ENCODE results near the gene TOM1. TPM values are rescaled to one million over a fixed set of nuclear protein-coding genes. Genes with fewer than 3 reads are reported as not detected.

TOM1 gene
- total RNA-seq, 2 experiments from 2014 or later: 30.0 to 37.8 TPM

DNA sequence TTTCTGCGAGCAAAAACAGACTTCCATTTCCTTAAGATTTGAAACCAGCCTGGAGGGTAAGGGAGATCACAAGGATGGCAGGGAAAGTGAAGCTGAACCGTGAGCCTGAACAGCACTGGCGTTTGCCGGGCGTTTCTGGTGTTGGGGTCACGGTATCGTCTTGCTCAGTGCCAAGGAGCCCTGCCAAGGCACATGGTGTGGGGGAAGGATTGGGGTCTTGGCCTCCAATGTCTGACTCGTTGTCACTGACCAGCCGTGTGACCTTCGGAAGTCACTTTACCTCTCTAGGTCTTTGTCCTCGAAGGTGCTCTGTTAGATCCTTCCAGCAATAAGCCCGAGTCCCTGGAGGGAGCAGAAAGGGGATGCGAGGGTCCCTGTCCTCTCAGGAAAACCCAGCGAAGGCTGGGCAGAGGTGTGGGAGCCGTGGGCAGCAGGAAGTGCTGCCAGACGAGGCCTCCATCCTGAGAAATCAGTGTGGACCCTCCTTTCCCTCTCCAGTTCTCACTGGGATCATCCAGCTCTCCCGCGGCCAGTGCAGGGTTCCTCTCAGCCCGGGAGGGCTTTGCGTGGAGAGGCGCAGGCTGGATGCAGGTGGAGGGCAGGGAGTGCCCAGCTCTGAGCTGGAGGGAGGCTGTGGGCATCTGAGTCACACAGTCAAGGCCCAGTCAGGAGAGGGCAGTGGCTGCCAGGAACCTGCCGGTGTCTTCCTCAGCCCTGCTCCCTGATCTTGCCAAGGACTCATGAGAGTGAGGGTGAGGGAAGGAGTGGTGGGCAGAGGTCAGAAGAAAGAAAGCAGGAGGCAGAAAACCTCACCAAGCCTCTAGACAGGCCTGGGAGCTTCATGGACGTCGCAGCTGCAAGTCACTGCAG lies 18.9 kb downstream of the TOM1 start:
- peaks cover 19% of the 10 kb centered on the region for H3K4me1 Mint-ChIP-seq
- H3K27ac Mint-ChIP-seq: no peak overlapping the region
- no peaks in the 10 kb centered on the region for H3K9me3 Mint-ChIP-seq
- POLR2A ChIA-PET: no interaction called here
- no peaks in the 10 kb centered on the region for H3K27me3 Mint-ChIP-seq
- H3K36me3 Mint-ChIP-seq (ENCODE audit: low read depth): peaks cover under 1% of the 10 kb centered on the region
- no peak for DNase-seq
- CTCF ChIA-PET: interaction anchor here (1.6 kb wide), 1 partner anchor 12 kb away, joined by 5 read pairs; no protein-coding TSS in a partner anchor
- no peak overlapping the region for H3K4me3 Mint-ChIP-seq

DNA sequence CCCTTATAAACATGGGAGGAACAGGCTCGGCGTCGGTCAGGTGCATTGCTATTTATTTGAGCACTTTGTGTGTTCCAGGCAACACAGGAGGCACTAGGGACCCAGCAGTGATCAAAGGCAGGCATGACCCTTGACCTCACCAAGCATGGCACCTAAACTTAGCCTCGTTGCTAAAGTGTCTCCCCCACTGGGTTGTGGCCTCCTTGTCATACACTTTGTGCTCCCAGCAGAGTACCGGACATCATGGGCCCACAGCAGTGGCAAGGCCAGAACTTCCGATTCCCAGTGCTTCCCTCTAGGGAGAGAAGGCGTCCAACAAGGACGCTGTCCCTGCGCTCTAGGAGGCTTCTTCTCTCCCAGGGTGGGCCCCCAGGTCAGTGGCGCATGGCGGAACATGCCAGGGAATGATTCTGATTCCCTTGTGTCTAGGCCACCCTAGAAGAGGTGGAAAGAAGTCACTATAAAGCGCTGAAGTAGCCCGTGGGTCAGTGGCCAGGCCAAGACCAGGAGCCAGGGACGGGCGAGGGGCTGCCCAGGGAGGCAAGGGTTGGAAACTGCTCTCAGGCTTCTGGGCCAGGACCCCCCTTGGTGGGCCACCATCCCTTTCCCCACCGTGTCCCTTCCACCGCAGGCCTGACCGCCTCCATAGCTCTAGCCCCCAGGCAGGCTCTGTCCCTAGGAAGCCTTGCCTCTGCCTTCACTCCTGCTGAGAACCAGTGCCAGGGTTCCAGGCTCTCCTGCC lies 19.7 kb downstream of the TOM1 start:
- no peak overlapping the region for H3K27ac Mint-ChIP-seq
- peaks cover 9% of the 10 kb centered on the region for H3K36me3 Mint-ChIP-seq (ENCODE audit: low read depth)
- POLR2A ChIA-PET: no interaction called here
- no peak overlapping the region for H3K4me3 Mint-ChIP-seq
- no peak for DNase-seq
- H3K4me1 Mint-ChIP-seq: peaks cover 12% of the 10 kb centered on the region
- H3K27me3 Mint-ChIP-seq: no peaks in the 10 kb centered on the region
- CTCF ChIA-PET: interaction anchor here (1.7 kb wide), 1 partner anchor 9 kb away, joined by 4 read pairs; no protein-coding TSS in a partner anchor
- no peaks in the 10 kb centered on the region for H3K9me3 Mint-ChIP-seq

GRCh38 chr22:35322126-35322525 lies 22.4 kb downstream of the TOM1 start:
- no peak for DNase-seq
- Mint-ChIP-seq H3K27me3 (no peaks in the 10 kb centered on the region), H3K4me3 (no peak overlapping the region), H3K27ac (no peak overlapping the region), H3K4me1 (no peaks in the 10 kb centered on the region), H3K9me3 (no peaks in the 10 kb centered on the region), H3K36me3 (ENCODE audit: low read depth) (peaks cover 27% of the 10 kb centered on the region)
- CTCF ChIA-PET: interaction anchor here (0.6 to 1.5 kb wide), 2 partner anchors 15 to 72 kb away, joined by 4 read pairs; no protein-coding TSS in a partner anchor
- POLR2A ChIA-PET: no interaction called here

GRCh38 chr22:35322893-35323292 lies 23.2 kb downstream of the TOM1 start:
- ChIA-PET POLR2A (no interaction called here), CTCF (interaction anchor here (0.6 to 1.5 kb wide), 2 partner anchors 16 to 168 kb away, joined by 4 read pairs; no protein-coding TSS in a partner anchor)
- peaks cover under 1% of the 10 kb centered on the region for H3K4me1 Mint-ChIP-seq
- no peak overlapping the region for H3K4me3 Mint-ChIP-seq
- H3K27me3 Mint-ChIP-seq: no peaks in the 10 kb centered on the region
- peaks cover 30% of the 10 kb centered on the region for H3K36me3 Mint-ChIP-seq (ENCODE audit: low read depth)
- DNase-seq: no peak
- H3K27ac Mint-ChIP-seq: peak overlapping the region; percentile 25
- H3K9me3 Mint-ChIP-seq: no peaks in the 10 kb centered on the region

DNA sequence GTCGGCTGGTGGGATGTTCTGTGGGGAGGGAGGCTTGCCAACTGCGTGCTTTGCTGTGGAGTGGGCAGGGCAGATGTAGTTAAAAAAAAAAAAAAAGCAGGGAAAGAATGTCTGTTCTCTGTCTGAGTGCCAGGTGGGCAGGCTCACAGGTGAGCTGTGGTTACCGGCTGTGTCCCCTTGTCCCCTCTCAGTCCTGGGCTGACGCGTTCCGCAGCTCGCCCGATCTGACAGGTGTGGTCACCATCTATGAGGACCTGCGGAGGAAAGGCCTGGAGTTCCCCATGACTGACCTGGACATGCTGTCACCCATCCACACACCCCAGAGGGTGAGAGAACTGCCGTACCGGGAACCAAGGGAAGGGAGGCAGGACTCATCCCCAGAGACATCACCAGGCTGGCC lies 23.6 kb downstream of the TOM1 start:
- H3K27me3 Mint-ChIP-seq: no peaks in the 10 kb centered on the region
- H3K9me3 Mint-ChIP-seq: no peaks in the 10 kb centered on the region
- no peak overlapping the region for H3K4me3 Mint-ChIP-seq
- ChIA-PET POLR2A (no interaction called here), CTCF (interaction anchor here (0.6 to 0.8 kb wide), 2 partner anchors 10 to 17 kb away, joined by 3 to 6 read pairs; no protein-coding TSS in a partner anchor)
- DNase-seq: no peak
- H3K36me3 Mint-ChIP-seq (ENCODE audit: low read depth): peaks cover 34% of the 10 kb centered on the region
- H3K4me1 Mint-ChIP-seq: peaks cover 4% of the 10 kb centered on the region
- H3K27ac Mint-ChIP-seq: no peak overlapping the region

GRCh38 chr22:35324067-35324466 lies 24.4 kb downstream of the TOM1 start:
- ChIA-PET CTCF (interaction anchor here (0.8 kb wide), 2 partner anchors 11 to 18 kb away, joined by 3 to 6 read pairs; no protein-coding TSS in a partner anchor), POLR2A (no interaction called here)
- Mint-ChIP-seq H3K36me3 (ENCODE audit: low read depth) (peaks cover 36% of the 10 kb centered on the region), H3K27me3 (no peaks in the 10 kb centered on the region), H3K9me3 (no peaks in the 10 kb centered on the region), H3K4me3 (no peak overlapping the region), H3K27ac (no peak overlapping the region), H3K4me1 (peaks cover 9% of the 10 kb centered on the region)
- no peak for DNase-seq

GRCh38 chr22:35324762-35325161 lies 25.1 kb downstream of the TOM1 start:
- Mint-ChIP-seq H3K4me1 (peaks cover 15% of the 10 kb centered on the region), H3K27me3 (no peaks in the 10 kb centered on the region), H3K36me3 (ENCODE audit: low read depth) (peaks cover 40% of the 10 kb centered on the region), H3K4me3 (no peak overlapping the region), H3K9me3 (no peaks in the 10 kb centered on the region), H3K27ac (no peak overlapping the region)
- CTCF ChIA-PET: interaction anchor here (0.8 kb wide), 1 partner anchor 19 kb away, joined by 3 read pairs; no protein-coding TSS in a partner anchor
- POLR2A ChIA-PET: no interaction called here
- DNase-seq: no peak

DNA sequence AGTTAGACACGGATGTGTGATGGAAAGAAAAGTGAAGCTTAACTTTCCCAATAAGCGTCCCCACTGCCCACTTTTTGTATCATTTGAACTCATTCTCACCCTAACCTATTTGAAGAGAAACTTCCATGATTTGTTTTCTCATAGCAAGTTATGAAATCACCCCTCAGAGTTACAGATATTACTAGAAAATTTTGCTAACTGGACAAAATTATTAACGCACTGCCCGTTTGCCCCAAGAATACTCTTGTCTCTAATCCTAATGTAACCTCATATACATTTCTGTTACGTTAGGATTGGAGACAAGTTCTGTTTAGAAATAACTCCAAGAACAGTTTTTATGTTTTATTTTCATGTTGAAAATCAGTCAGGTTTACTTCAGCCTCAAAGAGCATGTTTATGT lies 25.5 kb downstream of the TOM1 start:
- peaks cover 18% of the 10 kb centered on the region for H3K4me1 Mint-ChIP-seq
- no peak overlapping the region for H3K27ac Mint-ChIP-seq
- POLR2A ChIA-PET: no interaction called here
- no peak for DNase-seq
- CTCF ChIA-PET: no interaction called here
- H3K27me3 Mint-ChIP-seq: no peaks in the 10 kb centered on the region
- peaks cover 41% of the 10 kb centered on the region for H3K36me3 Mint-ChIP-seq (ENCODE audit: low read depth)
- no peak overlapping the region for H3K4me3 Mint-ChIP-seq
- H3K9me3 Mint-ChIP-seq: no peaks in the 10 kb centered on the region

GRCh38 chr22:35326854-35327562 lies 27.3 kb downstream of the TOM1 start:
- CTCF ChIA-PET: no interaction called here
- Mint-ChIP-seq H3K4me3 (no peak overlapping the region), H3K27ac (no peak overlapping the region), H3K27me3 (no peaks in the 10 kb centered on the region), H3K36me3 (ENCODE audit: low read depth) (peaks cover 46% of the 10 kb centered on the region), H3K4me1 (peaks cover 24% of the 10 kb centered on the region), H3K9me3 (no peaks in the 10 kb centered on the region)
- DNase-seq: no peak
- POLR2A ChIA-PET: no interaction called here

DNA sequence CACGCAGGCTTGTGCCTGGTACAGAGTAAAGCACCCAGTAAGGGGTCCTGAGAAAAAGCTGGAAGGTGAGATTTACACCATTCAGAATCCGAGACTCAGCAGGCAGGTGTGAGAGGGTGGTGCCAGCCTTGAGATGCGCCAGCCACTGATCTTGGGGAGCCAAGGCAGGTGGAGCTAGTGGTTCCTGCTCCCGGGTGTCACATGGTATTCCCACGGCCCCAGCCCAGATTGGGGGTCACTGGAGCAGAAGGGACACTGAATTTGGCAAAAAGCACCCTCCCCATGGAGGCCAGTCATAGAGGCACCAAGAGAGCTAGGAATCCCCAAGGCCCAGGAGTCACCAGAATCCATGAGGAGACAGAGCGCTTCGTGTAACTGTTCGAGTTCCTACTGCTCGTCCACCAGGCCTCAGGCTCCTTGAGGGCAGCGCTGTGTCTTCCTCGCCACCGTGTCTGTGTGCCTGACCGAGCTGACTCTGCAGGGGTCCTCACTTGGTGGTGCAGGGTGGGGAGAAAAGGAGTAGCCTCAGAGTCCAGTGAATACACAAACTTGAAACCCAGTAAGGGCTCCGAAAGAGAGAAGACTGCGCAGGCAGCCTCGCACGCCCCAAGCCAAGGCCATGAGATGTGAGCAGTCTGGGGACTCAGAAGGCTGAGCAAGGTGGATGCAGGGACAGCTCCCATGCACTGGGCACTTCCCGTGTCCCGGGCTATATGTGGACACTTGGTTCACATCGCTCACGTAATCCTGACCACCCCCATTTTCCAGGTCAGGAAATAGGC lies 28.2 kb downstream of the TOM1 start:
- ChIA-PET POLR2A (no interaction called here), CTCF (interaction anchor here (0.6 to 1.0 kb wide), 2 partner anchors 15 to 31 kb away, joined by 3 read pairs; no protein-coding TSS in a partner anchor)
- Mint-ChIP-seq H3K27me3 (no peaks in the 10 kb centered on the region), H3K9me3 (no peaks in the 10 kb centered on the region), H3K36me3 (ENCODE audit: low read depth) (peaks cover 46% of the 10 kb centered on the region), H3K4me1 (peaks cover 24% of the 10 kb centered on the region), H3K27ac (no peak overlapping the region), H3K4me3 (no peak overlapping the region)
- DNase-seq: no peak

DNA sequence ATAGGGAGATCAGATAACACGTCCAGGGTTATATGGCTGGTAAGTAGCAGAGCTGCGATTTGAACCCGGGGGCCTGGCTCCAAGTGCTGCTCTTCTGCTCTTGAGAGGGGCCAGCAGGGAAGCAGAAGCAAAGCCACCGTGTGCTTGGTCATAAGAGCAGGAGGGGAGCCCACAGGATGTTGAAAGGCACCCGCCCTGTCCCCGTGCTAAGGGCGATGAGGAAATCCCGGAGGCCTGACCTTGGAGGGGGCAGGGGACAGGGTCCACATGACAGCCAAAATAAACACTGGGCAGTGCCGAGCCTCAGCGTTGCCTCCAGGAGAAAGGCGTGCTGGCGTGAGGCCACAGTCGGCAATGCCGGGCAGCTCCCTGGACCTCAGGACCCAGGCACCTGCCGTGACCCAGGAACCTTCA lies 28.8 kb downstream of the TOM1 start:
- Mint-ChIP-seq H3K27me3 (no peaks in the 10 kb centered on the region), H3K27ac (no peak overlapping the region), H3K9me3 (no peaks in the 10 kb centered on the region), H3K36me3 (ENCODE audit: low read depth) (peaks cover 46% of the 10 kb centered on the region), H3K4me1 (peaks cover 24% of the 10 kb centered on the region), H3K4me3 (no peak overlapping the region)
- no peak for DNase-seq
- CTCF ChIA-PET: interaction anchor here (0.6 to 1.0 kb wide), 2 partner anchors 15 to 32 kb away, joined by 3 read pairs; no protein-coding TSS in a partner anchor
- POLR2A ChIA-PET: no interaction called here
